Measurements from ENCODE around the gene RAD52.

The RAD52 gene

DNA sequence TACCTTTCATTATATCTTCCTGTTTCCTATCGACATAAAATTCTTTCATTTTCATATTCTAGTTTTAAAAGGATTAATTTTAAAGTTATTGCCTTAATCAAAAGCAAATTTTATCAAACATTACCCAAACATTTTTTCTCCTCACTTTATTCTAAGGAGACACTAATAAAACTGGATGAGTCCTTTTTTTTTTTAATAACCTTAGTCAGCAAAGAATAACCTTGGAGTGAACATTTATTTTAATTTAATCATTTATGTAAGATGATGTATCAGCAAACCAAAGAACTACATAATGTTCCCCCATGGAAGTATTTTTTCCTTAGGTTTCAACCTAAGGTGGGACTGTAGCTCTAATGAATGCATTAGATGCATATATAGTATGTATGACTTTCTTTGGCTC is 83.9 kb downstream of the RAD52 start:
- no peak for DNase-seq

DNA sequence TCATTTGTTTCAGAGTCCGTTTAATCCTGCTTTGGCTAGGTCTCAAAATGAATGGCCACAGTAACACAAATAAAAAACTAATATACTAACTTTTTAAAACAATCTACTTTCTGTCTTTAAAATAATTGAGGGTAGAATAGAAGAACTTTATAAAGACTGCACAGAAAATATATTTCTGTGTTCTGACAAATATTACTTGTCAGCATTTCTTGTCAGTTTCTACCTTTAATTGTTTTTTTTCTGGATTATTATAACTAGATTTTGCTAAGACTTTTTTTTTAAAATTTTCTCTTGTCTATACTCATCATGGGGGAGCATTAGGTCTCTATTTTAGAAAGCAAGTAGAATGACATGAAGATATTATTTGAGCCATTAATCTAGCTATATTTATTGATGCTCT is 86.2 kb downstream of the RAD52 start:
- DNase-seq = no peak

DNA sequence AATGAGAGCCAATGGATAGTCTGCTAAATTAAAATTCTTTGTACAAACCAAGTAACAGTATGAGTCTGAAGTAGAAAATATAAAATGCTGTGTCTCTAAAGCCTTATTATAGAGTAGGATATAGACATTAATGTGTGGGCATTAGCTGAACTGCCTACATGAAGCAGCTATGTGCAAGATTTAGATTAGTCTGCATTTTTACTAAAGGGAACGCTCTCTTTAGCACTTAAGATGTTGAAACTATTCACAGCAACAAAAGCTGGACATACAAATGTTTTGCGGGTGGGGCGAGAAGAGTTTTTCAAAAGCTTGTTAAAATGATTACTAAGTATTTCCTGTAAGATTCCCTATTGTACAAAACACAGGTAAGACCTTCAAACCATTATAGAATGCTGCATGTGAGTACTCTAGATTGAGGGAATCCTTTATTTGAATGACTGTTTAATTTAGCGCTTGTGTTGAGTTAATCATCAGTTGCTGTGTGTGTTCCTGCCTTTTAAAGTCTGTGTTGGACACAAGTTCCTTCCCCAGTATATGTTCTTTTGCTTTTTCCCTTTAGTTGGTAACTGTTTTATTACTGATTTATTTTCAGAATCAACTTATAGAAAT is 87.1 kb downstream of the RAD52 start:
- no peak for DNase-seq
